Panc1 (cell line): ENCODE measurements around the gene ATAD2B.

Experiments used
- CTCF ChIP-seq: fragments of 450-650 bp; IDR thresholded peaks from 2 replicates; pipeline ENCODE4 v1.5.1; 2017; ENCODE audit warnings: mild to moderate bottlenecking
- POLR2AphosphoS5 ChIP-seq: IDR thresholded peaks from 2 replicates; pipeline ENCODE4 v1.6.1; 2012; ENCODE audit warnings: mild to moderate bottlenecking, low read depth, low read length, moderate library complexity
- REST ChIP-seq, 2 experiments: IDR thresholded peaks; 2 replicates each; pipeline ENCODE4 v1.6.1; 2011 to 2012; ENCODE audit warnings: low read depth in 2 of 2, control low read depth in 1 of 2, low read length in 1 of 2, mild to moderate bottlenecking in 1 of 2, moderate library complexity in 1 of 2; ENCODE audit not compliant: insufficient read depth in 1 of 2

GRCh38 chr2:23746141-23746863 lies 180.6 kb downstream of the ATAD2B start:
- TF ChIP-seq CTCF (no peak), POLR2AphosphoS5 (no peak), REST (IDR thresholded peaks at IDR 0.05; ENCODE audit: insufficient read depth in 1 of 2, low read depth in 2 of 2, low read length in 1 of 2) (no peak)
